Measurements from ENCODE around the gene KNTC1. TPM values are rescaled to one million over a fixed set of nuclear protein-coding genes. Genes with fewer than 3 reads are reported as not detected.

Gene KNTC1, protein sequence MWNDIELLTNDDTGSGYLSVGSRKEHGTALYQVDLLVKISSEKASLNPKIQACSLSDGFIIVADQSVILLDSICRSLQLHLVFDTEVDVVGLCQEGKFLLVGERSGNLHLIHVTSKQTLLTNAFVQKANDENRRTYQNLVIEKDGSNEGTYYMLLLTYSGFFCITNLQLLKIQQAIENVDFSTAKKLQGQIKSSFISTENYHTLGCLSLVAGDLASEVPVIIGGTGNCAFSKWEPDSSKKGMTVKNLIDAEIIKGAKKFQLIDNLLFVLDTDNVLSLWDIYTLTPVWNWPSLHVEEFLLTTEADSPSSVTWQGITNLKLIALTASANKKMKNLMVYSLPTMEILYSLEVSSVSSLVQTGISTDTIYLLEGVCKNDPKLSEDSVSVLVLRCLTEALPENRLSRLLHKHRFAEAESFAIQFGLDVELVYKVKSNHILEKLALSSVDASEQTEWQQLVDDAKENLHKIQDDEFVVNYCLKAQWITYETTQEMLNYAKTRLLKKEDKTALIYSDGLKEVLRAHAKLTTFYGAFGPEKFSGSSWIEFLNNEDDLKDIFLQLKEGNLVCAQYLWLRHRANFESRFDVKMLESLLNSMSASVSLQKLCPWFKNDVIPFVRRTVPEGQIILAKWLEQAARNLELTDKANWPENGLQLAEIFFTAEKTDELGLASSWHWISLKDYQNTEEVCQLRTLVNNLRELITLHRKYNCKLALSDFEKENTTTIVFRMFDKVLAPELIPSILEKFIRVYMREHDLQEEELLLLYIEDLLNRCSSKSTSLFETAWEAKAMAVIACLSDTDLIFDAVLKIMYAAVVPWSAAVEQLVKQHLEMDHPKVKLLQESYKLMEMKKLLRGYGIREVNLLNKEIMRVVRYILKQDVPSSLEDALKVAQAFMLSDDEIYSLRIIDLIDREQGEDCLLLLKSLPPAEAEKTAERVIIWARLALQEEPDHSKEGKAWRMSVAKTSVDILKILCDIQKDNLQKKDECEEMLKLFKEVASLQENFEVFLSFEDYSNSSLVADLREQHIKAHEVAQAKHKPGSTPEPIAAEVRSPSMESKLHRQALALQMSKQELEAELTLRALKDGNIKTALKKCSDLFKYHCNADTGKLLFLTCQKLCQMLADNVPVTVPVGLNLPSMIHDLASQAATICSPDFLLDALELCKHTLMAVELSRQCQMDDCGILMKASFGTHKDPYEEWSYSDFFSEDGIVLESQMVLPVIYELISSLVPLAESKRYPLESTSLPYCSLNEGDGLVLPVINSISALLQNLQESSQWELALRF (N-terminal part only)
- 138 and 170 TPM in 2 replicates for total RNA-seq (2014; rRNA removed; shearing (Covaris generic))
- 195 and 253 TPM in 2 replicates for total RNA-seq (2022)
- Bru-seq, nascent RNA, result percentile 85 among the genes with signal in this experiment
- percentile 92 among the genes with signal in this experiment for BruChase-seq, experiment 1, labeled RNA remaining after a 6-hour chase
- BruChase-seq, experiment 2, labeled RNA remaining after a 2-hour chase, result percentile 91 among the genes with signal in this experiment
- long read RNA-seq, partial matches to known transcripts, result 34 of 95 reads
- long read RNA-seq, other reads (novel, unspliced or antisense), result 61 of 95 reads

DNA sequence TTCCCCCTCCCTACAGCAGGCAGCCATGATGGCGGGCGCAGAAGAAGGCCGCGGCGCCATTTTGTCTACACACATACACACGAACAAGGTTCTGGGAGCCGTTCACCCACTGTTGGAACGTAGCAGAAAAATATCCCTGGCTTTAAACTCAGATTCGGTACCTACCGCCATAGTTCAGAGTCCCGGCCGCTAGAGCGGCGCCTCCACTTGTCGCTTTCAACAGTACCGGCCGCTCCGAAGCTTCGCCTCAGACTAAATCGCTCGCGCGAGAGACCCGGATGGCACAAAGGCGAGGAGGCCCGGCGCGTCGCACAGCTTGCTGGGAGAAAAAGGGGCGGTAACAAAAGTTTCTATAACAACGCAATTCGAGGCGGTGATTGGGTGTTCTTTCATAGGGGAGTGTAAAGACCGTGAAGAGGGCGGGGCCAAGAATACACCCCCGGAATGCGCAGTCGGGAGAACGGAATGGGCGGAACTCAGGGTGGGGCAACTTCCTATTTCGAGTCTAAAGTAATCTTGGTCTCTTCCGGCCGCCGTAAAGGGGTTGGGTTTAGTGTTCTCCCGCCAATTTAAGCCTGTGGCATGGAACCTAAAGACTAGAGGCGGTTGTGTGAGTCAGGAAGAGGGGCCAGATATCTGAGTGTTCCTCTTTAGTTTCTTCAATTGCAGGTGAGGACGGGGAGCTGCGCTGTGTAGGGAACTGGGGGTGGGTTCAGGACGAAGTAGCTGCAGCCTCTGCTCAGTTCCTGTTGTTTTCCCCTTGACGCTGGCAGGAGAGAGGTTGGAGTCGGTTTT is at the start of gene KNTC1, which contains the start of gene RSRC2:
Gene KNTC1 (plus strand): TSS at position 567 of the 795 bp plus-strand sequence. CDS start 2,815 bp downstream, outside the sequence.
Gene RSRC2 (minus strand): TSS at position 254 of the 795 bp plus-strand sequence. CDS start 83 bp downstream, at position 171.
- CTCF ChIA-PET (ENCODE audit: unreplicated experiment), result interaction anchor here (0.5 kb wide), 1 partner anchor 21 kb away, joined by 3 read pairs; no protein-coding TSS in a partner anchor
- POLR2A ChIA-PET, result interaction anchor here (0.6 to 2.7 kb wide), 11 partner anchors 9 to 910 kb away, joined by 3 to 37 read pairs (median 4); partner anchors contain the start of gene ZCCHC8
- Histone ChIP-seq H3K4me1 (ENCODE audit: insufficient read depth, low read length, poor library complexity, severe bottlenecking) (peaks cover 53% of the 10 kb centered on the region), H3K9me3 (ENCODE audit: low read length) (no peaks in the 10 kb centered on the region), H3K27ac (ENCODE audit: low read depth, low read length, poor library complexity, severe bottlenecking) (peak within 1 kb of the TSS; percentile 92), H4K20me1 (ENCODE audit: insufficient read depth, low read length) (peaks cover 38% of the 10 kb centered on the region), H2AFZ (ENCODE audit: low read length) (peak within 1 kb of the TSS; percentile 27; the same call in 1 of the 2 replicates), H3K9me2 (ENCODE audit: insufficient read depth, low read length) (no peaks in the 10 kb centered on the region), H3K4me2 (ENCODE audit: low read length) (peak within 1 kb of the TSS; percentile 88), H3K36me3 (ENCODE audit: insufficient read depth, low read length) (peaks cover 79% of the 10 kb centered on the region), H3K4me3 (ENCODE audit: low read depth, low read length, poor library complexity, severe bottlenecking) (peak within 1 kb of the TSS; percentile 99), H3K79me2 (ENCODE audit: insufficient read depth, low read depth, low read length) (peaks cover 93% of the 10 kb centered on the region)
- peak; percentile 100 for DNase-seq (ENCODE audit: low spot score)
- BruUV-seq (replicated peaks), result no TSS peak
- TF ChIP-seq EZH2phosphoT487 (IDR thresholded peaks at IDR 0.05; ENCODE audit: borderline replicate concordance, low read depth, low read length), result no peak
- TF ChIP-seq, protein P1, sequence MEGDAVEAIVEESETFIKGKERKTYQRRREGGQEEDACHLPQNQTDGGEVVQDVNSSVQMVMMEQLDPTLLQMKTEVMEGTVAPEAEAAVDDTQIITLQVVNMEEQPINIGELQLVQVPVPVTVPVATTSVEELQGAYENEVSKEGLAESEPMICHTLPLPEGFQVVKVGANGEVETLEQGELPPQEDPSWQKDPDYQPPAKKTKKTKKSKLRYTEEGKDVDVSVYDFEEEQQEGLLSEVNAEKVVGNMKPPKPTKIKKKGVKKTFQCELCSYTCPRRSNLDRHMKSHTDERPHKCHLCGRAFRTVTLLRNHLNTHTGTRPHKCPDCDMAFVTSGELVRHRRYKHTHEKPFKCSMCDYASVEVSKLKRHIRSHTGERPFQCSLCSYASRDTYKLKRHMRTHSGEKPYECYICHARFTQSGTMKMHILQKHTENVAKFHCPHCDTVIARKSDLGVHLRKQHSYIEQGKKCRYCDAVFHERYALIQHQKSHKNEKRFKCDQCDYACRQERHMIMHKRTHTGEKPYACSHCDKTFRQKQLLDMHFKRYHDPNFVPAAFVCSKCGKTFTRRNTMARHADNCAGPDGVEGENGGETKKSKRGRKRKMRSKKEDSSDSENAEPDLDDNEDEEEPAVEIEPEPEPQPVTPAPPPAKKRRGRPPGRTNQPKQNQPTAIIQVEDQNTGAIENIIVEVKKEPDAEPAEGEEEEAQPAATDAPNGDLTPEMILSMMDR (conservative IDR thresholded peaks at IDR 0.05; ENCODE audit: low read length), result no peak
- intact Hi-C loops (cut with micrococcal nuclease; ENCODE audit: unreplicated experiment), result loop anchor here (1.0 to 10.0 kb wide), 4 partner anchors 27 to 838 kb away; partner anchors contain the start of genes DENR, SBNO1 and ZCCHC8

DNA sequence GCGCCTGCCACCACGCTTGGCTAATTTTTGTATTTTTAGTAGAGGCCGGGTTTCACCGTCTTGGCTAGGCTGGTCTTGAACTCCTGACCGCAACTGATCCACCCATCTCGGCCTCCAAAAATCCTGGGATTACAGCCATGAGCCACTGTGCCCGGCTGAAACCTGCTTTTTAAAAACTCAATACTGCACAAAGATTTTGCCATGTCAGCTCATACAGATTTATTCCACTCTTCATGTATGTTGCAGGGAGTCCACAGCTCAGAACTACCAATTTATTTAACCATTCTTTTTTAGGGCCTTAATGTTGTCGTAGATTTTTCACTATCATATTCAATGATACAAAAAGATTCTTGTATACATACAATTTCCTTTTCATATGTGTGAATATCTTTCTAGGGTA is 46.3 kb upstream of the KNTC1 start:
- H3K4me1 ChIP-seq (ENCODE audit: insufficient read depth, low read length, poor library complexity, severe bottlenecking), result no peaks in the 10 kb centered on the region
- BruUV-seq (replicated peaks), result no TSS peak
- no peak for TF ChIP-seq EZH2phosphoT487 (IDR thresholded peaks at IDR 0.05; ENCODE audit: borderline replicate concordance, low read depth, low read length)
- TF ChIP-seq, protein P1 (conservative IDR thresholded peaks at IDR 0.05; ENCODE audit: low read length), result no peak
- no peak overlapping the region for H2AFZ ChIP-seq (ENCODE audit: low read length)
- no peak for DNase-seq (ENCODE audit: low spot score)
- intact Hi-C loops (cut with micrococcal nuclease; ENCODE audit: unreplicated experiment), result no loop called here
- no peak overlapping the region for H3K4me3 ChIP-seq (ENCODE audit: low read depth, low read length, poor library complexity, severe bottlenecking)
- CTCF ChIA-PET (ENCODE audit: unreplicated experiment), result interaction anchor here (0.8 kb wide), 1 partner anchor 20 kb away, joined by 3 read pairs; the partner anchor contains the start of gene ZCCHC8
- no peaks in the 10 kb centered on the region for H3K9me3 ChIP-seq (ENCODE audit: low read length)
- no peak overlapping the region for H3K4me2 ChIP-seq (ENCODE audit: low read length)
- H3K27ac ChIP-seq (ENCODE audit: low read depth, low read length, poor library complexity, severe bottlenecking), result no peak overlapping the region
- no peaks in the 10 kb centered on the region for H3K9me2 ChIP-seq (ENCODE audit: insufficient read depth, low read length)
- H3K36me3 ChIP-seq (ENCODE audit: insufficient read depth, low read length), result peaks cover 97% of the 10 kb centered on the region
- no peaks in the 10 kb centered on the region for H4K20me1 ChIP-seq (ENCODE audit: insufficient read depth, low read length)
- POLR2A ChIA-PET, result interaction anchor here (0.6 to 1.0 kb wide), 2 partner anchors 9 to 25 kb away, joined by 3 to 4 read pairs; no protein-coding TSS in a partner anchor
- H3K79me2 ChIP-seq (ENCODE audit: insufficient read depth, low read depth, low read length), result no peaks in the 10 kb centered on the region
